ENCODE data around the gene ZNF664.

Gene ZNF664

DNA sequence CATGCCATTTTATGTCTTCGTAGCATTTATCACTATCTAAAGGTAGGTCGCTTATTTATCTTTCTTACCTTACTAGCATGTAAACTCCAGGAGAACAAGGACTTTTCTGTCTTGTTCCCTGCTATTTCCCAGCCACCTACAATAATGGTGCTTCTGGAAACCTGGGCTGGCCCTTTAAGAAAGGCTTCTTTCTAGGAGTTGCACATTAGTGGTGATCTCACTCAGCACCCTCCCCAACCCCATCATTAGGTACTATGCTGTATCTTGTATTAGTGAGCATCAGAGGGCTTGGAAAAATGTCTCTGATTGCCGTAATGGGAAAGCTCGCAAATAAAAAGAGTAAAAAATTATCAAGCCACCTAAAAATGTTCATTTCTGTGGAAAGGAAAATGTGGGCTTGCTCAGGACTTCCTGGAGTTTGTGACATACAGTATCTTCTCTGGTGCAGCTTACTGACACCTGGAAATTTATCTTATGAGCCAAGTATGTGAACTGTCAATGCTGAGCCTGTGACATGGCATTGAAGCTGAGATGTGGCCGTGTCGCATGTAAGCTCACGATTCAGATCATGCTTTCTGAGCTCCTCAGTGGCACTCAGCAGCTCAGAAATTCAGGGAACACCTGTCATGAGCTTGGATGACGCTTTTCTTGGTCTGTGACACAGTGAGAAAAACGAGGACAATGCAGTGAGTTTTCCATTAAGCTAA is 12.8 kb upstream of the ZNF664 start:
- DNase-seq, result no peak

DNA sequence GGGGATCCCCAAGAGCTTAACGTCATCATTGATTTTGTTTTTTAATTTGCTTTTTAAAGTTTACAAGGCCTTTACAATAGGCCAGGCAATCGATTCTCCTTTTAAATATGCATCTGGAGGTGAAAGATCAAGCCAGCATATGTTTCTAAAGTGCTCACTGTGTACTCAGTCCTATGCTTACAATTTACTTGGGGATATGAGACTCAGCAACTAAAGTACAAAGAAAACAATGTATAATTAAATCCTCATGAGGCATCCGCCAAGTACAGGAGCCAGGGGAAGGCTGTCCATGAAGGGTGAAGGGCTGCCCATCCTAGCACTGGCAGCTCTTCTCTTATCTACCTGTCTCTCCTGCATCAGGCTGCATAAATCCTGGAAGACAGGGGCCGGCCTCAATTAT is 12.2 kb upstream of the ZNF664 start:
- DNase-seq, result no peak

DNA sequence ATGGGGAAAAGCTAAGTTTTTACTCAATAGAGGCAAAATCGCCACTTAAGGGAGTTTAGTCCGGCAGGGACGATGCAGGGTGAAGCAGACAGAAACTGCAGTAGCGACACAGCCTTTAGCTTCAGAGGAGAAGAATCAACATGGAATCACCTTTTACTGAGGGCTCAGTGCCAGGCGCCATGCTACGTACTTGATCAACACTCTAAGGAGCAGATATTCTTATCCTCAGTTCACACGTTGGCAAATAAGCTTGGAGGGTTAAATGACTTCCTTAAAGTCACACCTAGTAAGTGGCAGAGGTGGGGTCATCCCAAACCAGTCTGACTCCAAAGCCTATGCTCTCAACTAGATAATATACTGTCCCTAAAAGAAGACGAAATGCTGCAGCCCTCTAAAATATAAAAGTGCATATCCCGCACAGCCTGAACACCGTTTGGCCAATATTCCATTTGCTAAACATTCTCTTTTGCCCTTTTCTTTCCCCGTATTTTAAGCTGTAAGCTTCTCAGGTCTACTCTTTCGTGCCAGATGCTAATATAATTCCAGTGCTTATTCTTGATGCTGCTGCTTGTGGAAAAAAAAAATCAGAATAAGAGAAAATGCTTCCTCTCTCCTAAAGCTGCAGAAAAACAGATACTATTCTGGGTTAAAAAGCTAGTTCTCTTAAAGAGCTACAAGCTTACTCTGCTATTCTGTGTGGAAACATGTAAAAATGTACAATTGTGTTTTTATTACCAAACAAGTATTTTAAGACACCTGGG is 11.2 kb upstream of the ZNF664 start:
- no peak for DNase-seq

DNA sequence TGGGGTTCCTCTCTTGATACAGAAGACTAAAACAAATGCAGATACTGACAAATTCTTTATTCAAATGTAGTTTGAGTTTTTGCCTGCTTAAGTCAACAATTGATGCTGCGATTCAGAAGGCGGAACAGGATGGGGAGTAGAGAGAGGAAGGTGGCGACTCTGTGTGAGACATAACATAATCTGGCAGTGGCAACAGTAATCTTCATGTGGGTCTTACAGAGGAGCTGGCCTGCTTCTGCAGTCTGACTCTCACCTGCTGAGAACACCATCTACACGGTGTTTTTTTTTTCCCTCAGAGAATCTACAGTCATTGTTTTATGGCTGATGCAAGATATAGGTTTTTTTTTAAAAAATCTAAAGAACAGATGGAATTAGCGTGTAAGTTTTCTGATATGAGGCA is 10.5 kb upstream of the ZNF664 start:
- no peak for DNase-seq

DNA sequence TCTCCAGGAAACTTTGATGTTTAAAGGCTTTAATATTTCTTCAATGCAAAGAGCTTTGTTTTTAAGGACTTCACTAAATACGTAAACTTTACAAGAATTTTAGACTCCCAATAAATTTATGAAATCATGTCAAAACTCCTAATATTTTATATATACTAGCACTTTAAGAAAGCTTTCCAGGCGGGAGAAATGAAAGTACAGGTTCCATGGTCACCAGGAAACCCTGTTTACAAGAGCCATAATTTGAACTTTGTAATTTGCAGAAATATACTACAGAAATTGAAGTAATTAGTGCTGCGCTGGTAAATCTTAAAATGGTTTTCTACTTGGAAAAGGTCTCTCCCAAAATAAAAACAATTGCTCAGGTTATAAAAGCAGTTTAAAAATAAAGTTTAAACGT is 9.2 kb upstream of the ZNF664 start:
- no peak for DNase-seq

DNA sequence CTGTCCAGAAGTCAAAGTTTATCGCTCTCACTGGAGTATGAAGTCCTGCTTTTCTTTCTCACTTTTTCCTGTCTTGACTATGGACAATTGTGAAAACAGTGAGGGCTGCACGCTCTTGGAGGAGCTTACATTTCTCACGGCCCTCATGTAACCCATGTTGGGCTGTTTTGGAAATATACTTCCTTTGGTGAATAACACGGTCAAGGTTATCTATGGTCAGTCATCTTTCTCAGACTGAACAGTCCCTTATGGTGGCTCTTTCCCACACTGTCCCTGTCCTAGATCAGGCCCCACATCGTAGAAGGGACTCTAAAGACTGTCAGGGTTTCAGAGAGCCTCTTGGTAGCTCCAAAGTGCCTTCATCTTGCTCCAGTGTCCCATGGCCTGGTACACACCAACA is 7.6 kb upstream of the ZNF664 start:
- DNase-seq, result no peak

DNA sequence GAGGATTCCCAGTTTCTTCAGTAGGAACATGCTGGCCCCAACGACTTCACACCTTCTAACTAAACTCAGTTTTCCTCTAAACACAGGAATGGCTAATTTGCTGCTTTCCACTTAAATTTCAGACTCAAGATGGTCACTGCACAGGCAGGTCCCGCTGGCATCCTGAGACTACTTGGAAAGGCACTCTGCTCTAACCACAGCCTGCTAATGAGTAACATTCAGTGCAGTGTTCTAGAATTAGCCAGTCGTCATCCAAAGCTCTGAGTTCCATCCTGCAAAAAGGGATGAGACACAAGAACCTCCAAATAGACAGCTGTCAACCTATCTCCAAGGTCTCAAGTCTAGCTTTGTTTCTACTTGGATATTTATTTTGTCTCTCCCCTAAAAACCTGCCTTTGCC is 6.4 kb upstream of the ZNF664 start:
- no peak for DNase-seq

DNA sequence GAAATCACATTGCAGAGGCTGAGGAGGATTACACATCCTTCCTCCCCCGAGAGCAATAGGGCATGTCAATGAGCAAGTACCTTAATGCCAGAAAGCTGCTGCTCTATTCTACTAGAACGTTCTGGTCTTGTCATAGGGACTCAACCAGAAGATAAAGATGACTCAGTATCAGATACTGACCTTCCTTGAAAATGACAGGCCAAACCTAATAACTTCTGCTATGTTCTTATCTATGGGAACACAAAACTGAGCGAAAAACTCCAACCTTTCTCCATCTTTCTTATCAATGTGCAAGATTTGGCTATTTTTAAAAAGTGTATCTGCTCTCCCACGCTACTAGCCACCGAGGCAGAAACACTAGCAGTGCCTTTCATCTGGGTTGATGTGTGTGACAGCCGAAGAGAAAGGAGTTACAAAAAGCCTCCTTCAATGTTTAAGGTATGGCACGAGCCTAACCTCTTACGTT is 5.9 kb upstream of the ZNF664 start:
- no peak for DNase-seq

DNA sequence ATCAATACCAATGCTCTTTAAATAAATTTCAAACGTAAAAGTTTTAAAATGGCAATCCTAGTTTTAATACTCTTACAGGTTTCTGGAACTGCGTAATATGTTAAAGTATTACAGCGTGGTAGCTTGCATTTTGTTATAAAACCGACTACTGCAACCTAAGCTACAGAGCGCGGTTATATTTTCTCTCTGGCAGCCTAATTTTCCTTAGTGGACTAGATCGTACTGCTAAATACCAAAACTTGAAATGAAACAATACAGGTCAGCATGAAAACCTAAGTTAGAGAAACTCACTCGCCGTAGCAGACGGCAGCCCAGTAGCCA is 1.6 kb upstream of the ZNF664 start:
- DNase-seq, result no peak

DNA sequence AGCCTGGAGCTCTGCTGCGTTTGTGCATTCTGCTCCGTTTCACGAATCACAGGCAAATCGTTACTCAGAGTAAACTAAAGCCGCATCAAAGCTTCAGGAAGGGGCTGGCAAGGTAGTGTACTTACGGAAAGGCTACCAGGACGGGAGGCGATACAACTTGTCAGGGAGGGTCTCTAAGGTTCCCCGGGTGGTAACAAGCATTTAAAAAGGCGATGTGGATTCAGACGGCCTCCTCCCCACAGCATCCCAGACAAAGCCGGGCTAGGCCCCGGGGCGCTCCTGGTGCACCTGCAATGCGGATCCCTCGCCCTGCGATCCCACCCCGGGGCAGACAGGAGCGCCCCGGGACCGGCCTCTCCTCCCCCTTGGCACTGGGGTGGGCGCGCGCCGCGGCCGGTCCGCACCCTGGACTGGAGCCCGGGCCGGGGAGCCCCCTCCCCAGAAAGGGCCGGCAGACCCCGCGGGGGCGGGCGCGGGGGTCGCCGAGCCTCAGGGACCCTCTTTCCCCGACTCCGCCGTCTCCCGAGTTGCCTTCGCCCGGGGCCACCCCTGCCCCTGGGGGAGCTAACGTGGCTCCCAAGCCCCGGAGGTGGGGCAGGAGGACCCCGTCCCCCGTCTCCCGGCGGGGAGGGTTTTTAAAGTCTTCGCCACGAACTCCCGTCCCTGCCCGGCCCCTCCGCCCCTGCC is 1.1 kb upstream of the ZNF664 start:
- DNase-seq, result peak; percentile 41

DNA sequence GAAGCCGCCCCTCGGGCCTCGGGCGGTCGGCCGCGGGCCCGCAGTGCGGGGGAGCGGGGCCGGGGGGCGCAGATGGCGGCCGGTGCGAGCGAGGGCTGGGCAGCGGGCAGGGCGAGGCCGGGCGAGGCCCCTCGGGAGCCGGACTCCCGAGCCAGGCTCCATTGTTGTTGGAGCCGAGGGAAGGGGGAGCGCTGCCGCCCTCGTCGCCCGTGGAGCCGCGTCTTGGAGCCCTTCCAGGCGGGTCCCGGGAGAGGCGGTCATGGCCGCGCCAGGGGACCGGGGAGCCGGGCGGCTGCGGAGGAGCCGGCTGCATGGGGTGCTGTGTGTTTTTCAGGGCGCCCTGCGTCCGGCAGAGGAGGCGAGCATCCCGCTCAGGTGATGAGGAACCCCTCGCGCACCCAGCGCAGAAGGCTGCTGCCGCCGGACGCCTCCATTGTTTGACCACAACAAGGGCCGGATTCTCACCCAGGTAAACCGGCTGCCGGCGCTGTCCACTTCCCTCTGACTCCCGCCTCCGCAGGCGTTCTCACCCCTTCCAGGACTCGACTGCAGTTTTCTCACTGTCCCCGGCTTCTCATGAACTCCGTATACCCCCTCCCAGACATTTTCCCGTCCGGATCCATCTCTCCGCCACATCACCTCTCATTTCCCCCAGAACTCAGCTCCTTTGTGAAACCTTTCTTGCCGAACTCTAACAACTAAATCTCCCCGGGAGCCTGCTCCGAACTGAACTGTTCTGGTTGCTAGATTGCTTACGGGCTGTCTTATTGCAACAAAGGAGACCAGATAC is 732 bp downstream of the ZNF664 start:
- peak; percentile 20 for DNase-seq

DNA sequence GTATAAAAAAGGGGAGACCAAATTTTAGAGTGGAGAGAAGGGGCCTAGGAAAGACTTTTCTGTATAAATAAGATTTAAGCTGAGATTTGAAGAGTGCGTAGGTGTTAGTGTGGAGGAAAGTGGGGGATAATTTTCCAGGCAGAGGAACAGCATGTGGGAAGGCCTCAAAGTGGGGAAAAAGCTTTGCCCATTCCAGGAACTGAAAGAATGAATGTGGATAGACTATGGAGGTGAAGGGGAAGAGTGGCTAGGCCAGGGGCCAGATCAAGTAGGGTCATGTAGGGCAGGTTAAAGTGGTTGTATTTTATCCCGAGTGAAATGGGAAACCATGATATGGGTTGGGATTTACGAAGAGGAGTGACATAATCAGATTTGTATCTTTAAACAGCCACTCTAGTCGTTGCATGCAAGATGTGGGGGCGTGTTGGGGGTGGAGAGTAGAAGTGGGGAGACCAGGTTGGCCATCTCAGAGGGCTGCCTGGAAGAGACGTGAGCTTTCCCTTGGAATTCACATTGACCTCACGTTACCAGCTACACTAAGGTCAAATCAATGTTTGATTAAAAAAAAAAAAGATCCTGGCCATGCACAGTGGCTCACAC is 3.3 kb downstream of the ZNF664 start:
- no peak for DNase-seq

DNA sequence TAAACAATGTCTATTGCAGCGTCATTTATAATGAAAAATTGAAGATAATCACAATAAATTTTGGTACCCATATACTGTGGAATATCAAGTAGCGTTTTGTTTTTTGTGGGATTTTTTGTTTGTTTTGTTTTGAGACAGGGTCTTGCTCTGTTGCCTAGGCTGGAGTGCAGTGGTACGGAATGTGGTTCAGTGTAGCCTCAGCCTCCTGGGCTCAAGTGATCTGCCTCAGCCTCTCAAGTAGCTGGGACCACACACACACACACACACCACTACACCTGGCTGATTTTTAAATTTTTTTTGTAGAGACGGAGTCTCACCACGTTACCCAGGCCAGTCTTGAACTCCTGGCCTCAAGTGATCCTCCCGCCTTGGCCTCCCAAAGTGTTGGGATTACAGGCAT is 6.6 kb downstream of the ZNF664 start:
- DNase-seq, result no peak

DNA sequence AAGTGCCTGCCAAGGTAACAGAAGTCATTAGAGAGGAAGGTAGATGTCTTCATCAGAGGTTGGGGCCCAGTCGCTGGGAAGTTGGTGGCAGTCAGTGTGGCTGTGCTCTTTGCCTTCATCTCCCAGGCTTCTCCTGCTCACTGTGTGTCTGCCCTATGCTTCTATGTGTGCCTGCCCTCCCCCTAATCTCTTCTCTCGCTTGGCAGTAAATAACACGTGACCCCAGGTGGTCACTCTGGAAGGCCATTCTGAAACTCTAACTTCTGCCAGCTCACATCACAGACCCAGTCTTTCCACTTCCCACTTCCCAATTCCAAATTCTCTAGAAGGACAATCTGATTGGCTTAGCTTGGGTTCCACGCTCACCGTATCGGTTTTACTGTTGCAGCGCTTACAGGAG is 9.3 kb downstream of the ZNF664 start:
- no peak for DNase-seq

DNA sequence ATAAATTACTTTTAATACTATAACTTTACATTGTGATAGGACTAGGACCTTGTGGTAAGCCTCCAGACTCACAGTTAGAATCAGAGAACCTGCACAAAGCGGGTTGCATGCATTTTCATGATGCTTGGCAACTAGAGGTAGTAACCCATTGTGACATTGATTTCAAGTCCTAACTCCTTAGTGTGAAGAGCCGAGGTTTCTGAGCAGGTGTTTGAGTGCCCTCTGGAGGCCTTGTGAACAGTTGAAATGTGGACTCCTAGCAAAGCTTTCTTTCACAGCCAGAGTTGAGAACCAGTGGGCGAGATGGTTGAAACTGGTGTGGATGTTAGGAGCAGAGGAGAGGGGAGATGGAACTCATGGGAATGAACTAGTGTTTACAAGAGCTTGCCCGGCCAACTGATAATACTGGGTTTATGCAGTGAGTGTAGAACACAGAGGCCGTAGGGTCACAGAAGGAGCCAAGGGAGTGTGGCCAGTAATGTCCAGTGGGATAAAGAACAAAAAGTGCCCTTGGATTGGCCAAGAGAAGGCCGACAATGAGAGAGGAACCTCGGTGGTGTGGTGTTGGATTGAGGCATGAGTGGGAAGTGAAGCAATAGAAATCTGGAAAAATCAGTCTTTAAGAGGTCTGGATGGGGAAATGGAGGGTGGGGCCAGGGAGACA is 10.9 kb downstream of the ZNF664 start:
- peak; percentile 70 for DNase-seq

DNA sequence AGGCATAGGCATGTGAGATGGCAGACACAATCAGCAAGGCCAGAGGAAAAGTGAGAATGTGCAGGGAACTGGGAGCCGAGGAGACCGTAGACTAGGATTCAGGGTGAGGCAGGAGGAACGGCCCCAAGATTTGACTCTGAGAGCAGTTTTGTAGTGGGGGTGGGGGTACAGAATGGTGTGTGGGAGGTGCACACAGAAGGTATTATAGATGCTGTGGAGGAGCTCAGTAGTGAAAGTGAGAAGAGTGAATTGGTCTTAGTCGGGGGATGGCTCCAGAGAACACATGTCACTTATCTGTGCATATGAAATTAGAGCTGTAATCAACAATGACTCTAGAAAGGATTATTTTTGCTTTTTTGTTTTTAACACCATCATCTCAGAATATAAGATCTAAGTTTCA is 11.9 kb downstream of the ZNF664 start:
- DNase-seq, result no peak

DNA sequence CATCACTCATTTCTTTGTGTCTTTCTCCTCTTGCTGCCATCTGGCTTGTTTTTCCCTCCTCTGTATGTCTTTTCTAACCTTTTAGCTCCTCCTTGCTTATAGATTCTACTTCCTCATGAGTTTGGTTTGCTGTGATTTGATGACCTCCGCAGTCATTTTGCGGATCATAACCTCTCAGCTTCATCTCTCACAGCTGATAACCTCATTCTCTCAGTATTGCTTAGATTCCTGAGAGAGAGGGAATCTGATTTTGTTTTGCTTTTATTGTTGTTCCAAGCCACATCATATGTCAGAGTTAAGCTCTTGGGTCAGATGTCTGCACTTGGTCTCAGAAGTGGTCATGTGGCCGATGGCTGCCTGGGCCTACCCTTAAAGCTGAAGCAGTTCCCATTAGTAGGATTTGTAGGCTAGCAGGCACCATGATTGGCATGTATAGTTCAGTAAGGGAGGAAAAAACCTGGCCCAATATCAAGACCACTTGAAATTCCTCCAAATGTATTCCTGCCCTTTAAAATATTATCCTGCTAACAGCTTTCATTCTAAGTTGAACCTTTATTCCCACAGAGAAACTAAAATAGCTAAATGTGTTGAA is 13.5 kb downstream of the ZNF664 start:
- DNase-seq, result no peak

DNA sequence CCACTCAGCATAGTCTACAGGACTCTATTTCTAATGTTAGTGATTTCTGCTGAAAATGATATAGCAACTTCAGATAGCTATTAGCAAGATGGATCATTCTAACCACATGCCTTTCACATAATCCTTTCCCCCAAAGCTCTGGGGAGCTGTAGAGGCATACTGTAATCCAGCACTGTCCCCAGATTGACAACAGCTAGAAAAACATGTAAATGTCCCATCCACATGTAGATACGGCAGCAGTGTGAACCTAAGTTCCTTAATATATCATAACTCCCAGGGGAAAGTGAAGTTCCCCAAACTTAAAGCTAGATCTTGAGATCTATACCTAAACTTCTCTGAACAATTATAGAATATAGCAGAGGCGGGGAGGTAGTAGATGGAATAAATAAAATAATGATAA is 14.0 kb downstream of the ZNF664 start:
- no peak for DNase-seq

DNA sequence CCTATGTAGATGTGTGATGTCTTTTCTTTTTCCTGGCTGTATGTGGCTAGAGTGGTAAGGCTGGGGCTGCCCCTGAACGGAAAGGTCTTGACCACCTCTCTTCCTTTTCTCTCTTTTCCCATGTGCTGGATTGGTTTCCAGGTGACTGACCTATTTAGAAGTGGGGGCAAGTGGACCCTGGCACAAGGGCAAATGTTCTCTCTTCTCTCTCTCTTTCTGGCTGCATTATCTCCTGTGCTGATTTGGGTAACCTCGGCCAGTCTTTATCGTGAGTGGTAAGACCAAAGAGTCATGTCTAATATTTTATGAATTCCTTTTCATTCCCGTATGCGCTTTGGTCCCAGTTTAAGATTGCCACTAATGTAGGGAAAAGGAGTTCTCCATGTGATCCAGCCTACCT is 16.2 kb downstream of the ZNF664 start:
- no peak for DNase-seq

DNA sequence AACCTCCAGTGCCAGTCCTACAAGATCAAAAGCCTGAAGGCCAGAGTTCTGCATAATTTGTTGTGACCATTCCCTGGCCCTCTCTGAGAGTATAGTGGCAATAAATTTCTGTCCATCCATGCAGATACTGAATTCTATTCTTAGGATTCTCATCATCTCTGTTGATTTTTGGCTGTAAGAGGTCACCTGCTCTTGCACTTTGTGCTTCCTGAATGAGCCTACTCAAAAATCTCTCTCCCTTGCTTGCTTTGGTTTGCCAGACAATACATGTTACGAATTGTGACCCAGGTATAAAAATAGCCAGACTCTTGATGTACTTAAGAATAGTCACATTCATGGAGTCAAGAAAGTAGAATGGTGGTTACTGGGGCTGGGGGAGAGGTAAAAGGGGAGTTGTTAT is 16.7 kb downstream of the ZNF664 start:
- DNase-seq, result no peak

DNA sequence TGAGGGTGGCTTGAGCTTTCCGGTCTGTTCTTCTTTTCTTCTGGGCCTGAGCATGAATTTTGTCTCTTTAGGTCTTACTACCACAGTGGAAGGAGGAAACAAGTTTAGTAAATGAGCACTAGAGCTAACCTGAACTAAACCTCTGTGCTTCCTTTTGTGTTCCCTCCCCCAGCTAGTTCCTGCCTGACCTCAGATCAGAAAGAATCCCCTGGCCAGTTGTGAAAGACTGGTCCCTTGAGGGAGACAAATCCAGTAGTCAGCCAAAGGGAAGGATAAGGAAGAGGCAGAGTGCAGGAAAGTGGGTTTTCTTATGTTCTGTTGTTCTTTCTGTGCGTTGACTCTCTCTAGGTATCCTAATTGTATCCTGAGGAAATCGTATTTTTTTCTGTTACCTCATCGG is 17.5 kb downstream of the ZNF664 start:
- DNase-seq, result no peak

DNA sequence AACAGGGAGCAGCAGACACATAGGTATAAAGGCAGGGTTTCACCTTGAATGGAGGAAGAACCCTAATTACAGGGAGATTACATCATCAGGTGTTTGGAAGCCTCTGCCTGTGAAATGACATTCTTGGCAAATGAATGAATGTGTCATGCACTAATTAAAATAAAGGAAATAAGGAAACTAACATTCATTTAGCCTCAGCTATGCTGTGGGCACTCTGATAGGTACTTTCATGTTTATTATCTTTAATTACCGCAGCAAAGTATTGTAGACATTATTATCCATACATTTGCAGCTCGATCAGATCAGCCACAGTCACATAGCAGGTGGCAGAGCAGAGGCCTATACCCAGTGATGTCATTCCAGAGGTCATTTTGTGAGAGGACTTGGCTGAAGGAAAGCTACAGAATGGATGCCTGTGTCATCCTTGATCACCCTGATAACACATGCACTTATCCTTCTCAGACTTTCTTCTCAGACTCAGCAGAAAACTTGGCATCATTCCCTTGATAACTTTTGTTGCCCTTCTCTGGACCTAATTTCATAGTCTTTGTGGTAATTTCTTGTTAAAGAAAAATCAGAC is 18.4 kb downstream of the ZNF664 start:
- no peak for DNase-seq
